Ishikawa (cell line): ENCODE data around the gene ACOD1.

Experiments used
- CEBPB ChIP-seq: IDR thresholded peaks from 2 replicates; pipeline ENCODE4 v1.6.1; 2012
- CREB1 ChIP-seq: IDR thresholded peaks from 2 replicates; pipeline ENCODE4 v1.6.1; 2012; ENCODE audit warnings: low read depth
- EGR1 ChIP-seq: IDR thresholded peaks from 2 replicates; pipeline ENCODE4 v1.6.1; 2012
- EP300 ChIP-seq: IDR thresholded peaks from 2 replicates; pipeline ENCODE4 v1.6.1; 2012; ENCODE audit warnings: borderline replicate concordance
- FOXM1 ChIP-seq: IDR thresholded peaks from 2 replicates; pipeline ENCODE4 v1.6.1; 2012; ENCODE audit warnings: low read depth, borderline replicate concordance
- MAX ChIP-seq: IDR thresholded peaks from 2 replicates; pipeline ENCODE4 v1.6.1; 2012
- NFIC ChIP-seq: IDR thresholded peaks from 2 replicates; pipeline ENCODE4 v1.6.1; 2012
- RAD21 ChIP-seq: IDR thresholded peaks from 2 replicates; pipeline ENCODE4 v1.6.1; 2012; ENCODE audit warnings: low read depth
- TAF1 ChIP-seq: IDR thresholded peaks from 2 replicates; pipeline ENCODE4 v1.6.1; 2012; ENCODE audit warnings: low read depth, mild to moderate bottlenecking
- TCF12 ChIP-seq: IDR thresholded peaks from 2 replicates; pipeline ENCODE4 v1.6.1; 2012; ENCODE audit warnings: low read depth
- TEAD4 ChIP-seq: IDR thresholded peaks from 2 replicates; pipeline ENCODE4 v1.6.1; 2012
- USF1 ChIP-seq: IDR thresholded peaks from 2 replicates; pipeline ENCODE4 v1.6.1; 2012
- YY1 ChIP-seq: IDR thresholded peaks from 2 replicates; pipeline ENCODE4 v1.6.1; 2012; ENCODE audit warnings: low read depth
- ZBTB7A ChIP-seq: IDR thresholded peaks from 2 replicates; pipeline ENCODE4 v1.6.1; 2012; ENCODE audit warnings: low read depth
- TF ChIP-seq, protein P1 (sequence below): IDR thresholded peaks from 2 replicates; pipeline ENCODE4 v1.6.1; 2012; ENCODE audit warnings: low read depth, mild to moderate bottlenecking

ACOD1 gene

DNA sequence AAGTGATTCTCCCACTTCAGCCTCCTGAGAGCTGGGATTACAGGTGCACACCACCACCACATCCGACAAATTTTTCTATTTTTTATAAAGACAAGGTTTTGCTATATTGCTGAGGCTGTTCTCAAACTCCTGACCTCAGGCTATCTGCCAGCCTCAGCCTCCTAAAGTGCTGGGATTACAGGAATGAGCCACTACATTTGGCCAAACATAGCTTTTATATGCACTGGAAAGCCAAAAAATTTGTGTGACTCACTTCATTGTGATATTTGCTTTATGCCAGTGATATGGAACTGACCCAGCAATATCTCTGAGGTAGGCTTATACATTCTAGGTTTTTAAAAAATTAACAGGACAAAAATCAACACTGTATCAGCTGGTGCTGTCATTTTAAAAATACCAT is 26.8 kb upstream of the ACOD1 start:
- TF ChIP-seq ZBTB7A = no peak
- TF ChIP-seq EGR1 = no peak
- TF ChIP-seq FOXM1 = no peak
- TF ChIP-seq USF1 = no peak
- no peak for TF ChIP-seq TCF12
- no peak for TF ChIP-seq YY1
- no peak for TF ChIP-seq NFIC

- TF ChIP-seq MAX = no peak
- no peak for TF ChIP-seq YY1
- no peak for TF ChIP-seq CEBPB
- TF ChIP-seq TCF12 = no peak
- no peak for TF ChIP-seq RAD21
- no peak for TF ChIP-seq ZBTB7A
- no peak for TF ChIP-seq EGR1
- no peak for TF ChIP-seq USF1
- TF ChIP-seq, protein P1, sequence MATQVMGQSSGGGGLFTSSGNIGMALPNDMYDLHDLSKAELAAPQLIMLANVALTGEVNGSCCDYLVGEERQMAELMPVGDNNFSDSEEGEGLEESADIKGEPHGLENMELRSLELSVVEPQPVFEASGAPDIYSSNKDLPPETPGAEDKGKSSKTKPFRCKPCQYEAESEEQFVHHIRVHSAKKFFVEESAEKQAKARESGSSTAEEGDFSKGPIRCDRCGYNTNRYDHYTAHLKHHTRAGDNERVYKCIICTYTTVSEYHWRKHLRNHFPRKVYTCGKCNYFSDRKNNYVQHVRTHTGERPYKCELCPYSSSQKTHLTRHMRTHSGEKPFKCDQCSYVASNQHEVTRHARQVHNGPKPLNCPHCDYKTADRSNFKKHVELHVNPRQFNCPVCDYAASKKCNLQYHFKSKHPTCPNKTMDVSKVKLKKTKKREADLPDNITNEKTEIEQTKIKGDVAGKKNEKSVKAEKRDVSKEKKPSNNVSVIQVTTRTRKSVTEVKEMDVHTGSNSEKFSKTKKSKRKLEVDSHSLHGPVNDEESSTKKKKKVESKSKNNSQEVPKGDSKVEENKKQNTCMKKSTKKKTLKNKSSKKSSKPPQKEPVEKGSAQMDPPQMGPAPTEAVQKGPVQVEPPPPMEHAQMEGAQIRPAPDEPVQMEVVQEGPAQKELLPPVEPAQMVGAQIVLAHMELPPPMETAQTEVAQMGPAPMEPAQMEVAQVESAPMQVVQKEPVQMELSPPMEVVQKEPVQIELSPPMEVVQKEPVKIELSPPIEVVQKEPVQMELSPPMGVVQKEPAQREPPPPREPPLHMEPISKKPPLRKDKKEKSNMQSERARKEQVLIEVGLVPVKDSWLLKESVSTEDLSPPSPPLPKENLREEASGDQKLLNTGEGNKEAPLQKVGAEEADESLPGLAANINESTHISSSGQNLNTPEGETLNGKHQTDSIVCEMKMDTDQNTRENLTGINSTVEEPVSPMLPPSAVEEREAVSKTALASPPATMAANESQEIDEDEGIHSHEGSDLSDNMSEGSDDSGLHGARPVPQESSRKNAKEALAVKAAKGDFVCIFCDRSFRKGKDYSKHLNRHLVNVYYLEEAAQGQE = no peak
- TF ChIP-seq FOXM1 = no peak
- TF ChIP-seq TAF1 = no peak
- no peak for TF ChIP-seq NFIC
- TF ChIP-seq CREB1 = no peak
- TF ChIP-seq EP300 = no peak
- TF ChIP-seq TEAD4 = no peak
Measured at GRCh38 chr13:76925115-76925514, 23.2 kb upstream of the ACOD1 start.

DNA sequence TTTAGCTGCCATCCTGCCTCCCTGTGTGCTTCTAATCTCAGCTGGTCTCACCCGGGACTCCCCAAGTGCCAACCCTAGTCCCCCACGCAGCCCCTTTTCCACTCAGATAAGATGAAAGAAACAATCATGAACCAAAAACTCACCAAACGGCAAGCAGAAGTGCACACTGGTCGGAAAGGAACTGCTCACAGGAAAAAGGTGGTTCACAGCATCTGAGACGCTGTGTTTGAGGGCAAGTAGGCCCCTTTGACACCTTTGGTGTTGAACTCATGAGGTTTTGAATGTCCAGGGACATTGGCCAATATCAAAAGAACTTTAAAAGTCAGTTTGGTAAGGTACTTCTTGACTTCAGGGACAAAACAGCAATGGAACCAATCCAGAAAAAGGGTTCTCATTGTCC is 20.4 kb upstream of the ACOD1 start:
- TF ChIP-seq NFIC (no peak), YY1 (no peak), TCF12 (no peak), RAD21 (no peak), FOXM1 (no peak), ZBTB7A (no peak), USF1 (no peak), CEBPB (no peak), TAF1 (no peak)
- TF ChIP-seq, protein P1 = no peak

GRCh38 chr13:76928456-76928855 is 19.9 kb upstream of the ACOD1 start:
- TF ChIP-seq TCF12 (no peak), YY1 (no peak), NFIC (no peak), TEAD4 (no peak), USF1 (no peak), CREB1 (no peak), EP300 (no peak), FOXM1 (no peak), MAX (no peak), TAF1 (no peak), CEBPB (no peak), EGR1 (no peak), ZBTB7A (no peak), RAD21 (no peak)
- TF ChIP-seq, protein P1 = no peak
